Ishikawa (cell line): ENCODE data around the gene PDE4D.

Source experiments
- EP300 ChIP-seq: IDR thresholded peaks from 2 replicates; pipeline ENCODE4 v1.6.1; 2012; ENCODE audit warnings: borderline replicate concordance
- TF ChIP-seq, protein P1 (sequence below): IDR thresholded peaks from 2 replicates; pipeline ENCODE4 v1.6.1; 2012; ENCODE audit warnings: low read depth, mild to moderate bottlenecking

DNA sequence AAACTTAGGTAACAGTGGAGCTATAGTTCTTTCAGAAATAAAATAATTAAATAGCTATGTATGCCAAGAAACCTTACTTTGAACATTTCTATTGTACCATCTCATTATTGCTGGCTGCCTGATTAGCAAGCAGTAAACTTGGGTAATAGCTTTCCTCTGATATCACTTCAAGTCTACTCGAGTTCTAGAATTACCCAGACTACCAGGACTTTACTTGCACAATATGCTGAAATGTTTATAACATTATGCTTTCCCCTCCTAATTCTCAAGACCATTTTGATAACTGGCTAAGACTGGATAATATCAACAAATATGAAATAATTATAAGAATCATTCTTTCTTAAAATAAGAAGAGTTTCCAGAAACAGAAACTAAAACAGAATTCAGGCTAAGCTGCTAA lies 798.0 kb downstream of the PDE4D start:
- TF ChIP-seq, protein P1, sequence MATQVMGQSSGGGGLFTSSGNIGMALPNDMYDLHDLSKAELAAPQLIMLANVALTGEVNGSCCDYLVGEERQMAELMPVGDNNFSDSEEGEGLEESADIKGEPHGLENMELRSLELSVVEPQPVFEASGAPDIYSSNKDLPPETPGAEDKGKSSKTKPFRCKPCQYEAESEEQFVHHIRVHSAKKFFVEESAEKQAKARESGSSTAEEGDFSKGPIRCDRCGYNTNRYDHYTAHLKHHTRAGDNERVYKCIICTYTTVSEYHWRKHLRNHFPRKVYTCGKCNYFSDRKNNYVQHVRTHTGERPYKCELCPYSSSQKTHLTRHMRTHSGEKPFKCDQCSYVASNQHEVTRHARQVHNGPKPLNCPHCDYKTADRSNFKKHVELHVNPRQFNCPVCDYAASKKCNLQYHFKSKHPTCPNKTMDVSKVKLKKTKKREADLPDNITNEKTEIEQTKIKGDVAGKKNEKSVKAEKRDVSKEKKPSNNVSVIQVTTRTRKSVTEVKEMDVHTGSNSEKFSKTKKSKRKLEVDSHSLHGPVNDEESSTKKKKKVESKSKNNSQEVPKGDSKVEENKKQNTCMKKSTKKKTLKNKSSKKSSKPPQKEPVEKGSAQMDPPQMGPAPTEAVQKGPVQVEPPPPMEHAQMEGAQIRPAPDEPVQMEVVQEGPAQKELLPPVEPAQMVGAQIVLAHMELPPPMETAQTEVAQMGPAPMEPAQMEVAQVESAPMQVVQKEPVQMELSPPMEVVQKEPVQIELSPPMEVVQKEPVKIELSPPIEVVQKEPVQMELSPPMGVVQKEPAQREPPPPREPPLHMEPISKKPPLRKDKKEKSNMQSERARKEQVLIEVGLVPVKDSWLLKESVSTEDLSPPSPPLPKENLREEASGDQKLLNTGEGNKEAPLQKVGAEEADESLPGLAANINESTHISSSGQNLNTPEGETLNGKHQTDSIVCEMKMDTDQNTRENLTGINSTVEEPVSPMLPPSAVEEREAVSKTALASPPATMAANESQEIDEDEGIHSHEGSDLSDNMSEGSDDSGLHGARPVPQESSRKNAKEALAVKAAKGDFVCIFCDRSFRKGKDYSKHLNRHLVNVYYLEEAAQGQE = no peak
- TF ChIP-seq EP300 = no peak
